ENCODE results near the gene KCNIP1.

The KCNIP1 gene

DNA sequence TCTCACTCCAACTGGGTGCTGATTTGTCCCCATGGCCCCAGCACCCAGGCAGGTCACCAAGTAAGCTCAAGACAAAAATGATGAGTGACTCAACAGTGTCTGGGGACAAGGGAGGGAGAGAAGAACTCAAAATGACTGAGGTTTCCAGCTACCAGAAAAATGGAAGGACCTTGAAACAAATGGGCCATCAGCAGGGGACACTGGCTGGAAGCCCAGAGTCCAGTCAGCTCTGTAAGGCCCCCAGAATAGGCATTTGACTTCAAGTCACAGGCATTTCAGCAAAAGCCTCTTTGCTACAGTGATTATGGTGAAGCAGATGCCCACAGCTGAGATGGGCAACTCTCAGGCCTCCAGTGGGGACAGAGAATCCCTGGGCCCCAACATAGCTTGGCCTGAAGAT lies 140.7 kb downstream of the KCNIP1 start:
- DNase-seq (ENCODE audit: low read depth), result no peak
- H3K4me3 ChIP-seq (ENCODE audit: low read length), result no peak overlapping the region
- TF ChIP-seq, protein P1, sequence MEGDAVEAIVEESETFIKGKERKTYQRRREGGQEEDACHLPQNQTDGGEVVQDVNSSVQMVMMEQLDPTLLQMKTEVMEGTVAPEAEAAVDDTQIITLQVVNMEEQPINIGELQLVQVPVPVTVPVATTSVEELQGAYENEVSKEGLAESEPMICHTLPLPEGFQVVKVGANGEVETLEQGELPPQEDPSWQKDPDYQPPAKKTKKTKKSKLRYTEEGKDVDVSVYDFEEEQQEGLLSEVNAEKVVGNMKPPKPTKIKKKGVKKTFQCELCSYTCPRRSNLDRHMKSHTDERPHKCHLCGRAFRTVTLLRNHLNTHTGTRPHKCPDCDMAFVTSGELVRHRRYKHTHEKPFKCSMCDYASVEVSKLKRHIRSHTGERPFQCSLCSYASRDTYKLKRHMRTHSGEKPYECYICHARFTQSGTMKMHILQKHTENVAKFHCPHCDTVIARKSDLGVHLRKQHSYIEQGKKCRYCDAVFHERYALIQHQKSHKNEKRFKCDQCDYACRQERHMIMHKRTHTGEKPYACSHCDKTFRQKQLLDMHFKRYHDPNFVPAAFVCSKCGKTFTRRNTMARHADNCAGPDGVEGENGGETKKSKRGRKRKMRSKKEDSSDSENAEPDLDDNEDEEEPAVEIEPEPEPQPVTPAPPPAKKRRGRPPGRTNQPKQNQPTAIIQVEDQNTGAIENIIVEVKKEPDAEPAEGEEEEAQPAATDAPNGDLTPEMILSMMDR (conservative IDR thresholded peaks at IDR 0.05; ENCODE audit: low read length), result no peak

DNA sequence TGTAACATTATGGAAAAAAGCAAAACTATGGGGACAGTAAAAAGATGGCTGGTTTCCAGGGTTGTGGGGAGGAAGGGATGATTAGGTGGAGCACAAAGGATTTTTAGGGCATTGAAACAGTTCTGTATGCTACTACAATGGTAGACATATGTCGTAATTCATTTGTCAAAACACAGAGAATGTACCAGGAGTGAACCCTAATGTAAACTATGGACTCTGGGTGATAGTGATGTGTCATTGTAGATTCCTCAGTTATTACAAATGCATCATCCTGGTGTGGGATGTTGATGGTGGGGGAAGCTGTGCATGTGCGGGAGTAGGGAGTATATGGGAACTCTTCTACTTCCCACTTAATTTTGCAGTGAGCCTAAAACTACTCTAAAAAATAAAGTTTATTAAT lies 144.7 kb downstream of the KCNIP1 start:
- no peak overlapping the region for H3K4me3 ChIP-seq (ENCODE audit: low read length)
- TF ChIP-seq, protein P1 (conservative IDR thresholded peaks at IDR 0.05; ENCODE audit: low read length), result no peak
- no peak for DNase-seq (ENCODE audit: low read depth)

DNA sequence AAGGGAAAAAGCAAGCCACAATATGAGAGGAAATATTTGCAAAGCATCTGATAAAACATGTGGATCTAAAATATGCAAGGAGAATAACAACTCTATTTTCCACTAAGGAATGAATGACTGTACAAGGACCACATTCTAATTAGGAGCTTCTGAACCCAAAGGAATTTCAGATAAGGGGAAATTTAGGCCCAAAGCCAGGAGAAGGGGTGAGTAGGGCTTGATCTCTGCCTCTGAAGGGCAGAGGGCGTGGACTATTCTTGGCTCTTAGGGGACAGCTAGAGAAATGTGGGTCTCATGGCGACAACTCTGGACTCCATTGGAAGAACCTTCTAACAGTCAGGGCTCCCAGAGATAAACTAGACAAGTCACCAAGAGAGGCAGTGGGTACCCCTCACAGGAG lies 147.0 kb downstream of the KCNIP1 start:
- no peak for DNase-seq (ENCODE audit: low read depth)
- H3K4me3 ChIP-seq (ENCODE audit: low read length), result no peak overlapping the region
- TF ChIP-seq, protein P1 (conservative IDR thresholded peaks at IDR 0.05; ENCODE audit: low read length), result no peak

DNA sequence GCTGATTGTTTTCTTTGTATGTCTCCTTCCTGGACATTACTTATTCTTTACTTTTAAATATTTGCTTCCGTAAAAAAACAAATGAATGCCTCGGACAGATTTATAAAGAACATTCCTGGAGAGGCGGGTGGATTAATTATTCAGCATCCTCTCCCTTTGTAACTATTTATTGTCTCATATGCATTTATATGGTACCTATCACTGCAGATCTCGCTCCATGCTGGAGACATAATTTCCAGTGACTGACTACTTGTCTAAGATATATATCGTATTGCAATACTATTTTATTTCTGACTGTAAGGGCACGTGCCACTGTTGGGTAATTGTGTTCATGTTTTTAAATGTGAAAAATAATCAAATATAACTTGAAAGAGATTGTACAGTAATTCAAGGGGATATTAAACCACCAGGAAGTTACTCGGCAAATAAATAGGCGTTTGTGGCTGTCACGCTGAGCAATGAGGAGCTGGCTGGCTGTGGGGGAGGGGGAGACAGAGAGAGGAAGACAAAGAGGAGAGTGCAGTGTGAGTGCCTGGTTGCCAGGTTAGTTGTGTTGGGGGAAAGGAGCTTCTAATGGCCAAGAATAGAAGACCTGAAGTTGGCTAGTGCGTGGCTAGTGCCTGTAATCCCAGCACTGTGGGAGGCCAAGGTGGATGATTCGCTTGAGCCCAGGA lies 147.9 kb downstream of the KCNIP1 start:
- DNase-seq (ENCODE audit: low read depth), result no peak
- TF ChIP-seq, protein P1 (conservative IDR thresholded peaks at IDR 0.05; ENCODE audit: low read length), result no peak
- no peak overlapping the region for H3K4me3 ChIP-seq (ENCODE audit: low read length)

DNA sequence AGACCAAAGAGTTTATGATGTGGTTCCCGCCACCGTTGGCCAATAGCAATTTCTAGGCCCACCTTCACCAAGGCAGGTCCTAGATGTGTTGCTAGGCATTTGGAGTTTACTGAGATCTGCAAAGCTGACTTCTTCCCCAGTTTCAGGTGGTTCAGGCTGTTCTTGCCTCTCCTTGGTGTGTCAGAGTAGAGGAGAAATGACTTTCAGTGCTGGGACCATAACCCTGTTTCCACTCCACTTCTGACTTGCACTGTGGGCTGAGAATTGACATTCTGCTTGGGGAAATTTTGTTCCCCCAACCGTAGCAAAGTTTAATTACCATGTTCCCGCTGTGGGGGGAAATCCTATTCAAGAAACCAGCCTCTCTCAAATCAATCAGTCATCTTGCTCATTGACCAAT lies 151.7 kb downstream of the KCNIP1 start:
- DNase-seq (ENCODE audit: low read depth), result no peak
- TF ChIP-seq, protein P1 (conservative IDR thresholded peaks at IDR 0.05; ENCODE audit: low read length), result no peak
- H3K4me3 ChIP-seq (ENCODE audit: low read length), result no peak overlapping the region

DNA sequence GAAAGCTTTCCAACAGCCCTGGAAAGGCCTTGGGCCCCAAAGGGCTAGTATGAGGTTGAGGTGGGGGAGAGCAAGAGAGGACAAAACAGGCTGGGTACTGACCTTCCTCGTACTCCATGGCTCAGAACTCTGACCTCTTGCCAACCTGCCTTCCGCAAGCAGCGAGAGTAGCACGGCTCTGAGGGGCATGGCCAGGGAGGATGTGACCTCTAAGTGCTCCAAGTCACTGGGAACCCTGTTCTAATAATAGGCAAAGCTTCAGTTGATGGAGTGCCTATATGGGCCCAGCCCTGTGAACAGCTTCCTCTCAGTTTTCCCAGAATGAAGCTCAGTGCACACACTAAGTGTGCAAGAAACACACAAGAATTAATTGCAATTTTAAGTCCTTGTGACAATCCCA lies 152.1 kb downstream of the KCNIP1 start:
- TF ChIP-seq, protein P1 (conservative IDR thresholded peaks at IDR 0.05; ENCODE audit: low read length), result no peak
- no peak for DNase-seq (ENCODE audit: low read depth)
- H3K4me3 ChIP-seq (ENCODE audit: low read length), result no peak overlapping the region

DNA sequence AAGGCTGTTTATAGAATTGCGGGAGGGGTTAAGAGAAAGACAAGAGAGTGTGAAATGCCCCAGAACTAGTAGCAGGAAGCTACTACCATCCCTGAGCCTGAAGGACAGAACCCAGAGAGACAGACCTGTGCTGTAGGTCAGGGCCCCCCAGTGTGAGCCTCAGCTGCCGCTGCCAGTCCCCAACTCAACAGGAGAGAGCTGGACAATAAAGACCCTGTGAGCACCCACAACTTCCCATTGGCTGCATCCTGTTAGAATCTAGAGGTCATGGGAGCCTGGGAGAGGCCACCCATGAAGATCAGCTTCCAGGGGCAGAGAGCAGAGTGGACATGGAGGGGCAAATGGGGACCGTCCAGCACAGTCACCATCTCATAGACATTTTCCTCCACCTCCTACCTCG lies 152.5 kb downstream of the KCNIP1 start:
- no peak for DNase-seq (ENCODE audit: low read depth)
- H3K4me3 ChIP-seq (ENCODE audit: low read length), result no peak overlapping the region
- TF ChIP-seq, protein P1 (conservative IDR thresholded peaks at IDR 0.05; ENCODE audit: low read length), result no peak
